Liver (tissue), 3 donors: ENCODE measurements around the gene TCHHL1.

ENCODE experiments used
- CTCF ChIP-seq: fragments of 150-350 bp; IDR thresholded peaks from 2 replicates; pipeline ENCODE4 v1.5.1; 2017; ENCODE audit warnings: improper control_type of control experiment, low read depth, low read length; ENCODE audit not compliant: missing input control
- FOXA1 ChIP-seq: IDR thresholded peaks from 2 replicates; pipeline ENCODE4 v1.6.1; 2016; ENCODE audit warnings: antibody characterized with exemption
- FOXA2 ChIP-seq: IDR thresholded peaks from 2 replicates; pipeline ENCODE4 v1.6.1; 2016; ENCODE audit warnings: antibody characterized with exemption
- GABPA ChIP-seq, 2 donors: IDR thresholded peaks in 1 of 2; conservative IDR thresholded peaks in 1 of 2; 2 replicates each; pipeline ENCODE4 v1.6.1; 2016; ENCODE audit warnings: antibody characterized with exemption in 2 of 2, mild to moderate bottlenecking in 1 of 2, moderate library complexity in 1 of 2
- HNF4A ChIP-seq, 2 donors: conservative IDR thresholded peaks; 2 replicates each; pipeline ENCODE4 v1.6.1; 2016; ENCODE audit warnings: antibody characterized with exemption in 2 of 2, mild to moderate bottlenecking in 2 of 2
- JUND ChIP-seq, 2 donors: IDR thresholded peaks; 2 replicates each; pipeline ENCODE4 v1.6.1; 2016; ENCODE audit warnings: antibody characterized with exemption in 2 of 2
- RAD21 ChIP-seq, 2 donors: IDR thresholded peaks; 2 replicates each; pipeline ENCODE4 v1.6.1; 2016; ENCODE audit warnings: antibody characterized with exemption in 2 of 2, mild to moderate bottlenecking in 2 of 2
- REST ChIP-seq: IDR thresholded peaks from 2 replicates; pipeline ENCODE4 v1.6.1; 2016; ENCODE audit warnings: antibody characterized with exemption, mild to moderate bottlenecking
- SP1 ChIP-seq: IDR thresholded peaks from 2 replicates; pipeline ENCODE4 v1.6.1; 2018; ENCODE audit warnings: antibody characterized with exemption, mild to moderate bottlenecking
- TAF1 ChIP-seq: conservative IDR thresholded peaks from 2 replicates; pipeline ENCODE4 v1.6.1; 2016; ENCODE audit warnings: antibody characterized with exemption, mild to moderate bottlenecking
- YY1 ChIP-seq: IDR thresholded peaks from 2 replicates; pipeline ENCODE4 v1.6.1; 2016; ENCODE audit warnings: antibody characterized with exemption, mild to moderate bottlenecking
- donor health status: healthy.
- donor health status: healthy.

- no peak for TF ChIP-seq CTCF
- no peak for TF ChIP-seq JUND (IDR thresholded peaks at IDR 0.05)
- TF ChIP-seq YY1, result no peak
- no peak for TF ChIP-seq HNF4A (conservative IDR thresholded peaks at IDR 0.05)
- no peak for TF ChIP-seq SP1
- TF ChIP-seq FOXA2, result no peak
- TF ChIP-seq RAD21 (IDR thresholded peaks at IDR 0.05), result no peak
- TF ChIP-seq FOXA1, result no peak
- no peak for TF ChIP-seq TAF1
- TF ChIP-seq REST, result no peak
- no peak for TF ChIP-seq GABPA (IDR thresholded peaks at IDR 0.05 in 1 of 2, conservative IDR thresholded peaks at IDR 0.05 in 1 of 2)
These were observed 19.4 kb upstream of the TCHHL1 start for GRCh38 chr1:152107984-152108881.
